Measurements from ENCODE around the gene GLI1.

DNA sequence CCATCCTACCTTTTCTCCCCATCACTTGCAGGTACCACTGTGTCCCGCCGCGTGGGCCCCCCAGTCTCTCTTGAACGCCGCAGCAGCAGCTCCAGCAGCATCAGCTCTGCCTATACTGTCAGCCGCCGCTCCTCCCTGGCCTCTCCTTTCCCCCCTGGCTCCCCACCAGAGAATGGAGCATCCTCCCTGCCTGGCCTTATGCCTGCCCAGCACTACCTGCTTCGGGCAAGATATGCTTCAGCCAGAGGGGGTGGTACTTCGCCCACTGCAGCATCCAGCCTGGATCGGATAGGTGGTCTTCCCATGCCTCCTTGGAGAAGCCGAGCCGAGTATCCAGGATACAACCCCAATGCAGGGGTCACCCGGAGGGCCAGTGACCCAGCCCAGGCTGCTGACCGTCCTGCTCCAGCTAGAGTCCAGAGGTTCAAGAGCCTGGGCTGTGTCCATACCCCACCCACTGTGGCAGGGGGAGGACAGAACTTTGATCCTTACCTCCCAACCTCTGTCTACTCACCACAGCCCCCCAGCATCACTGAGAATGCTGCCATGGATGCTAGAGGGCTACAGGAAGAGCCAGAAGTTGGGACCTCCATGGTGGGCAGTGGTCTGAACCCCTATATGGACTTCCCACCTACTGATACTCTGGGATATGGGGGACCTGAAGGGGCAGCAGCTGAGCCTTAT is 10.8 kb downstream of the GLI1 start:
- no peak for TF ChIP-seq CTCF (optimal IDR thresholded peaks at IDR 0.05 in 1 of 3, IDR thresholded peaks at IDR 0.05 in 1 of 3, conservative IDR thresholded peaks at IDR 0.05 in 1 of 3; ENCODE audit: extremely low read depth in 1 of 3, insufficient read depth in 2 of 3, low read length in 3 of 3)
- no peak for TF ChIP-seq EZH2 (IDR thresholded peaks at IDR 0.05; ENCODE audit: low read length)
